ENCODE measurements around the gene LMX1B.

The LMX1B gene

DNA sequence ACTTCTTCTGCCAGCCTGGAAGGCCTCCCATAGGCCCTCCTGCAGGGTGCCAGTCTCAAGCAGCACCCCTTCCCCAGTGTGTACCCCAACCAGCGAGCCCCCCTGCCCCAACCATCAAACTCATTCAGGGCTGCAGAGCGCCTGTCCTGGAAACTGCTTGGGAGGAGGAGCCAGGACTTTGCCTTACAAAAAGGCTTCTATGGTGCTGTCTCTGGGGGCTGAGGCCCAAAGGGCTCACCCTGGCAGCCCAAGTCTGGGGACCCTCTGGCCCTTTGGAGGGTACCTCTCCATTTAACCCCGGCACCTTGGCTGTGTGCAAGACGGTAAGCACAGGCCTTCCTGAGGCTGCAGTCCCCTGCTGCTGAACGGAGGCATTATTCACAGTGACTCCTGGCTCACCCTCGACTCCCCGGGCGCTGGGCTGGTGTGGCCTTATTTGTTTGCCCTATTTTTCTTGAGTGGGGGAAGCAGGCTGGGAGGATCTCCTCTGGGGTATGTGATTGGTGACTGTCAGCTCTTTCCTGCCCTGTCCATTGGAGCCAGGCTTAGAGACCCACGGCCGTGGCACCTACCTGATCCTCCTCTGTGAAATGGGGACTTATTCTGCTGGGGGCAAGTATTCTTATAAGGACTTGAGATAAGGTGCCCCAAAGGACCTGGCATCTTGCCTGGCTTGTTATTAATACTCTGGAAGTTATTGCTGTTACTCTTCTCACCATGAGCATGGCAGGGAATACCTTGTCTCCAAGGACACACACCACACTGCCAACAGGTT, 5.8 kb downstream of the LMX1B start:
- DNase-seq, result no peak

DNA sequence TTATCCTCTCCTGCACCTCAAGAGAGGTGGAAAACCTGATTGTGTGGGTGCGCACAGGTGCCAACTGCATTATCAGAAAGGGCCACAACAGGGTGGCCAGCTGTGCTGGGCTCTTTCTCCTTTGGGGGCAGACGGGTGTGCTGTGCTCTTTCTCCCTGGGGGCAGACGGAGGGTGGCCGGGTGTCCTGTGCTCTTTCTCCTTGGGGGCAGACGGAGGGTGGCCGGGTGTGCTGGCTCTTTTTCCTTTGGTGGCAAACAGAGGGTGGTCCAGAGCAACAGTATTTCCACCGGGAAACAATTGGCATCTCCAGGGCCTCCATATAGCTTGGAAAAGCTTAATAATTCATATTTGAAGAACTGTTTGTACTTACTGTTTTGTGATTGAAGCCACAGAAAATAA, 6.8 kb downstream of the LMX1B start:
- DNase-seq, result no peak

DNA sequence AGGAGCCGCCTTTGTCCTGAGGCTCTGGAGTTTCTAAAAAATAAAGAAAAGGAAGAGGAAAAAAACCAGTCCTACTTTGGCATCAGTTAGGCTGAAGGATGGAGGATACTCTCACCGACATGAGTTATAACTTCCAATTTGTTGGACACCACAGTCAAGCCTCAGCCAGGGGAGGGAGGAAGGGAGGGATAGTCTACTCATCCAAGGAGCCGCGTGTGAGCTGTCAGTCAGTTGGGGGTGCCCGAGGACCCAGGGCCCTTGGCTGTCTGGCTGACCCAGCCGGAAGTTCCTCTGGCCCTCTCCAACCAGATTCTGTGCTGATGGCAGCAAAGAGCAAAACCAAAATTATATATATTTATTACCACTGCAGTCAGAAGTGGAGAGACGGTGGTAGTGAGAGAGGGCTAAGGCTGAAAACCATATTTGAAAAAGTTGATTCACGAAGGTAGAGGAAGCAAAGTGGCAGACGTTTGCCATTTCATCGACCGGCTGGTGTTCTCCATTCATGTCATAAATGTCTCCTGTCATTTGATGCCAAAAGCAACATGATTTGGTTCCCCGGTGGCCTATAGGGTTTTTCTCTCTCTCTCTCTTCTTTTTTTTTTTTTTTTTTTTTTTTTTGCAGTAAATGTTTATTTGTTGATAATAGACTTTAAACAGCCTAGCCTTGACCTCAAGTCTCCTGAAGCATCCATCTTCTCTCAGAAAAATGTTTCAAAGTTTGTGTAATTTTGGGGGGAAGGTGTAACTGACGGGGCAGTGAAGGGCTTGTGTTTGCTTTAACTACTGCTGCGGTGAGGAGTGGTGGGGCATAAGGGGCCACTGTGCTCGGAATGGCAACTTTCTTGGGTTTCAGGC, 7.6 kb downstream of the LMX1B start:
- DNase-seq, result no peak

DNA sequence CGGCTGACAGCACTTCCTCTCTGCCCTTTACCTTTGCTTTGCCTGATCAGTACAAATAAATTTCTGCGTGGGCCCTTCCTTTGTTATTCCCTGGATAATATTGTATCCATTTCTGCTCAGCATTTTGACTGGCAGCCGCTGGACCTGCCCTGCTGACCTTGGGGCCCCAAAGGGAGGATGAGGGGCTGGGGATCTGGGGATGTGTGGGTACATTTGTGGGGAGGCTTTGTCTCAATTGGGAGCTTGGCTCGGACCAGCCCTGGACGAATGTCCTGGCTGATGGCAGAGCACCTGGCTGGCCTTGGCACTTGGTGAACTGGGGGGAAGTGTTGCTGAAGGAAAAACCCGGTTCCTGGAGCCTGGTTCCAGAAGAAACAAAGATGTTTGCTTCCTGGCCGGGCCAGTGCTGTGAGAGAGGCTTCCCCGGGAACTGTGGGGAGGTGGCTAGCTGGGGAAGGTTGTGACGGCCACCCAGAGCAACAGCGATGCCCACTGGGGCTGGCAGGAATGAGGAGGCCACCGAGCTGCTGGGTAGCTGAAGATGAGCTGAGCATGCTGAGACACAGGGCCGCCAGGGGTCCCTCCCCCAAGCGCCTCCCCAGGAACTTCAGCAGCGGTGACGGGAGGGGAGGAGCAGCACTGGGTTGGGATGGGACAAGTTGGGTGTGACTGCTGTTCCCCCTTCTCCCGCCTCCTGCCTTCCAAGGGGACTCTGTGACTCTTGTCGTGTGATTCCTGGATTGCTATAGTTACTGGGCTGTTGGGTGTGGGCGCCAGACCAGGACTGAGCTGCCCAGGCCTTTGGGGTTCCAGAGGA, 8.4 kb downstream of the LMX1B start:
- DNase-seq, result no peak

DNA sequence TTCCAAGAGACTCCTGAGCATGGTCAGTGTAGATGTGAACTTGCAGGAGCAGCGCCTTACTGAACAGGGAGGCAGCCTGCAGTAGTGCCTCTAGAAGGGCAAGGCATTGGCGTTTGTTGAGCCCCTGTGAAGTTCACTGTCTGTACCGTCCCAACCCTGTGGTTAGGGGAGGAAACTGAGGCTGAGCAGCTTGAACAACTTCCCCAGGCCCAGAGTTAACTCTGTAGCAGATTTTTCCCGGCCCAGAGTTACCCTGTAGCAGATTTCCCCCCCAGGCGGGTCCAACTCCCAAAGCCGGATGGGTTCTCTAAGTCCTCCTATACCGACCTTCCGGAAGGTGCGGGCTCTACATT, 9.6 kb downstream of the LMX1B start:
- DNase-seq, result no peak

DNA sequence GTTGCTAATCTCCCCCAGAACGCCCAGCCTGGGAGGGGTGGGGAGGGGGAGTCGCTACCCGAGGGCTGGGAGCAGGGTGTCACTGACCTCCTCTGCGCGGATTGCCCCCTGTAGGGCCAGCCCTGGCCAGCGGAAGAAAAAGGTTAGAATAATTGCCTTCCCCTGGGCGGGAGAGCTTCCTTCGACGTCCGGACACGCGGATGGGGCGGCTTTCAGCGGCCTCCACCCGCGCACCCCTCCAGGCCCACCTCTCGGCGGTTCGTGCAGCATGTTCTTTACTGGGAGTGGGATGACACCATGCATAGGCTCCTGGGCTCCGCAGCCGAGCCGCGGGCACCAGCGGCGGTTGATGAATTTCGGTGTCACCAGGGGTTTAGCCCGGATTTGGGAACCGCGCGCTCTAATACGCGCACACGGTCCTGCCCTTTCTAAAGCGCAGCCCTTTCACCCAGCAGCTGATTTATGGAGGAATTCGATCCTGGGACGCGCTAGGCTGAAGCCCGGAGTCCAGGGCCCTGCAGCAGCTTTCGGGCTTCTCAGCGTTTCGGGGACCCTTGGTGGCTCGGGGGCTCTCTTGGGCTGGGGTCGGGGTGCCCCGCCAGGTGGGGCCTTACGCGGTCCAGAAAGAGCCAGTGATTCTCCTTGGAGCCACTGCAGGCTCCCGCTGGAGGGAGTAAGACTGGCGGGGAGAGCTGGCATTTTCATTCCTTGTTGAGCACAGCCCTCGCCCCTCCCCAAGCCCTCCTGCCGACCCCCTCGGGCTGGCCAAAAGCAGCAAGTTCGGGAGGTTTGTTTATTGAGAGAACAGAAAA, 10.1 kb downstream of the LMX1B start:
- no peak for DNase-seq

DNA sequence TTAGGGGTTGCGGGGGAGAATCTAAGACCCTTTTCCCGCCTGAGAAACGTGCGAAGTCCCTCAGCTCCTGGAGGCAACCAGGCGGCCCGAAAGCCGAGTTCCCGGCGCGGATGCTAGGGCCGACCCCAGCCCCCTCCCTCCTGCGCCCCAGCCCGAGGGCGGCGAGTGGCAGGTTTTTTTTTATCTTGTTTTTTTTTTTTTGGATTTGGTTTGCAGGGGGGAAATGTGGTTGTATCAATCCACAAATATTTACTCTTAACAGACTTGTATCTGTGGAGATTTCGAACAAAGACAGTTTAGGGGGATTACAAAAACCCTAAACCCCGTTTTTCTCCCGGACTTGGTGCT, 10.7 kb downstream of the LMX1B start:
- DNase-seq, result no peak

DNA sequence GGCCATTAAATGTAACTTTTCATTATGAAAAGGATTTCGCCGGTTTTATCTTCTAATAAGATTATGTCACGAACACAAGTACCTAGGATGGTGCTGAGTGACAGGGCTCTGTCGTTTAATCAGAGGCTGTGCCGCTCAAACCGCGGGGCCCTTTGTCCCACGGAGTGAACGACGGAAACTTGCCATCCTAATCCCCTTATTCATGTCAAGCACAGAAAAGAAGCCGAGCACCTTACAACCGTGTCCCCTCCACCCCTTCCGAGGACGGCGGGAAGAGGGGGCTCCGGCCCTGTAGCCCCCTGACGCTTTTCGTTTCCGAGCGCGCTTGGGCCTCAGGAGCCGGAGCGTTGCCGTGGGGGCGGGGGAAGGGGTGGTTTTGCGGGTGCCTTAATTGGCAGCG, 11.2 kb downstream of the LMX1B start:
- no peak for DNase-seq

DNA sequence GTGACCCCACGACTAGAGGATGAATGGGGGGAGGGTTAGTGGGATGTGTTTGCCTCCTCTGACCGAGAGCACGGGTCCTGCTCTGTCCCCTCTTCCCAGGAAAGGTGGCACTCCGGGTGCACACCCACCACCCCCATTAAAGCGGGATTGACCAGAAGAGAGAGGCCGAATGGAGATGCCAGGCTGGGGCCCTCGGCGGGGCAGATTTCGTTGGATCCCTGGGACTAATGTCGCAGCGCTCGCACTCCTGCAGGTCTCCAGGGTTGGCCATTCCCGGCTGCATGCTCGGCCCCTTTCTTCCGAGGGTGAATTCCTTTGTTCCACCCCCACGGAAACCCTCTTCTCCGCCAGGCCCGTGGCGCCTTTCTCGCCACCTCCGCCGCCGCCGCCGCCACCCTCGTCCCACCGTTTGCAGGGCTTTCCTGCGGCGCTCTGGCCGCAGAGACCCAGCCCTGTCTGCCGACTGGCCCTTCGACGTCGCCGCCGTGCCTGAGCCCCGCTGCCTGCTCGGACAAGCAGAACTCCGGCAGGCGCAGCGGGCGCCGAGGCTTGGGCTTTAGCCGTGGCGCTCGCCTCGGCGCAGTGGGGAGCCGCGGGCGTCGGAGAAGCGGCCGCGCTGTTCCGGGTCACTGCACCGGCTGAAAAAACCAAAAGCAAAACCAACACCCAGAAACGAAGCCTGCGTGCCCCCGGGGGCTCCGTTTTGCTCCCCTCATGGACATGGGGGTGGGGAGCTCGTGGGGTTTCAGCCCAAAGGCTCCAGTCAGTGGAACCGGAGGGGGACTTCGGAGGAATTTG, 11.8 kb downstream of the LMX1B start:
- no peak for DNase-seq

DNA sequence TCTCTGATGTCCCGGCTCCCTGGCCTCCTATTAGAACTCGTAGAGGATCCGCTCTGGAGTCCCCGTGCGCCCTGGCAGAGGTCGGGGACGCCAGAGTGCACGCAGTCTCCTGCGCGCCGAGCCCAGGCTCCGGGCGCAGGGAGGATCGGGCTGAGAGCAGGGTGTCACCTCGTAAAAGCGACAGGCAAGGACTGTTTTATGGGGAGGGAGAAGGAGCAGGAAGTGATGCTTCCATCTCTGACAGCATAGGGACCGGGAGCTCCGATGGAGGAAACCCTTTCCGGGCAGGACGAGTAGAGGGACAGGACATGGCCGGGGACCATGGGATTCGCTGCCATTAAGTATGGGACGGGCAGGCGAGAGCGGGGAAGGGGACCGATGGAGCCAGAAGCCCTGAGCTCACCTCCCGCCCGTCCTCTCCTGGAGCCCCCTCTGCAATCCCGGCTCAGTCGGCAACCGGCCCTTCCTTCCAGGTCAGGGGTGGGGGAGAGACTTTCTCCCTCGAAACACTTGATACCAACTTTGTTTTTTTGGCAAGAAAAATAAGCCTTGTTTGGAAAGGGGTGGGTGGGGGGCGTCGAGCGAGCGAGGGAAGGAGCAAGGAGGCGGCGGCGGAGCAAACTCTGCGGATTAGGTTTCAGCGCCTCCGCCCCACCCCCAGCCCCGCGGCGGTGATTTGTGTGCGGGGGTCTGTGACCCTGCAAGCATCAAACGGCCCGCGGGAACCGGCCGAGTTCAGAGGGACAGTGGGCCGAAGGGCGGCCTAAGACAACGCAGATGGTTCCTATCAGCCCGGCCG, 12.6 kb downstream of the LMX1B start:
- DNase-seq, result no peak

DNA sequence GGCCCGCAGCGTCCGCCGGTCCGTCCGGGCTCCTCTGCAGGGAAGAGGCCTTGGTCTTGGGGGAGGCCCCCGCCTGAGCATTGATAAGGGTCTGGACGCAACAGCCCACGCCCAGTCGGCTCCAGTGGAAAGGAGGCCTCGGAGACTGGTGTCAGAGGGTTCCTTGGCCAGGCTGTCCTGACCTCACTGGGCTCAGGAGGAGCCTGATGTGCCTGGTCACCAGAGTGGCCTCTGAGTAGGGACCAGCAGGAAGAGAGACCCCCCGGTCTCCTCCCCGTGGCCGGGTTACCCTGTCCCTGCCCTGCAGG, 13.2 kb downstream of the LMX1B start:
- no peak for DNase-seq

DNA sequence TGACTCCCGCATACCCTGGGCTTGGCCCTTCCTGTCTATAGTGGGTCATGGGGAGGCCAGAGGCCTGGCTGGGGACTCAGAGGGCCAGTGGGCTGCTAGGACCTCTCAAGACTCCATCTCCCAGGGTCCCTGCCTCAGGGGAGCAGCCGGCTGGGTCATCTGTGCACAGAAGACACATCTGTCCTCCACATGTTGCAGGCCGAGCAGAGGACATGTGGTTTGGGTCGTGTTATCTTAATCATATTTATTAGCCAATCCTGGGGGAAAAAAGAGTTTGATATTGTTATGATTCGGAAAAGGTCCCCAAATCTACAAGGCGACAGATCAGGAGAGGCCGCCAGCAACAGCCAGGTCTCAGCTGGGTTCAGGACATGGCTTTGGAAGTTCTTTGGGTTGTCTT, 14.4 kb downstream of the LMX1B start:
- DNase-seq, result no peak

DNA sequence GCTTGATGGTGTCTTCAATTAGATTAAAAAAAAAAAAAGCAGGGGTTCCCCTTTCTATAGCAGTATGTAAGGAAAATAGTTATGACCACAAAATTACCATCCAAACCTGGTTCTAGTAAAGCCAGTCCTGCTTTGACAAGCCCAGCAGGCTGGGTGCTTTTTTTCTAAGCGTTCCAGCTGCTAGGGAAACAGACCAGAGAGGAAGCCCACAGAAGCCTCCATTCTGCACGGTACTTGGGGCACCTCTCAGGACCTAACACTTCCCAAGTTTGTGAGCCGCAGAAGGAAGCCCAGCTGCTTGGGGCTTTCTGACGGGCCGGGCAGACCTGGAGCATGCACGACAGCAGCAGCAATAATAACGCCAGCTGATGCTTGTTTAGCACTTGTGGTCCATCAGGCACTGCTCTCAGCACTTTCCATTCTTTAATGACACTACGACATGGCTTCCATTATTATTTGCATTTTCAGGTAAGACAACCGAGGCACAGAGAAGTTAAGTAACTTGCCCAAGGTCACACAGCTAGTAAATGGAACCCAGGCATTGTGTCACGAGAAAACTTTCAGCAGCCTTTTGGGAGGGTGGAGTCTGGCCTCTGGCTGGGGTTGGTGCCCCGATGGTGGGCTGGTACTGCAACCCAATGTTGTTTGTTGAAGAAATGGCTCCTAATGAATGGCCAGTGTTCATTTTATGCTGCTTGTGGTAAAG, 15.4 kb downstream of the LMX1B start:
- no peak for DNase-seq

DNA sequence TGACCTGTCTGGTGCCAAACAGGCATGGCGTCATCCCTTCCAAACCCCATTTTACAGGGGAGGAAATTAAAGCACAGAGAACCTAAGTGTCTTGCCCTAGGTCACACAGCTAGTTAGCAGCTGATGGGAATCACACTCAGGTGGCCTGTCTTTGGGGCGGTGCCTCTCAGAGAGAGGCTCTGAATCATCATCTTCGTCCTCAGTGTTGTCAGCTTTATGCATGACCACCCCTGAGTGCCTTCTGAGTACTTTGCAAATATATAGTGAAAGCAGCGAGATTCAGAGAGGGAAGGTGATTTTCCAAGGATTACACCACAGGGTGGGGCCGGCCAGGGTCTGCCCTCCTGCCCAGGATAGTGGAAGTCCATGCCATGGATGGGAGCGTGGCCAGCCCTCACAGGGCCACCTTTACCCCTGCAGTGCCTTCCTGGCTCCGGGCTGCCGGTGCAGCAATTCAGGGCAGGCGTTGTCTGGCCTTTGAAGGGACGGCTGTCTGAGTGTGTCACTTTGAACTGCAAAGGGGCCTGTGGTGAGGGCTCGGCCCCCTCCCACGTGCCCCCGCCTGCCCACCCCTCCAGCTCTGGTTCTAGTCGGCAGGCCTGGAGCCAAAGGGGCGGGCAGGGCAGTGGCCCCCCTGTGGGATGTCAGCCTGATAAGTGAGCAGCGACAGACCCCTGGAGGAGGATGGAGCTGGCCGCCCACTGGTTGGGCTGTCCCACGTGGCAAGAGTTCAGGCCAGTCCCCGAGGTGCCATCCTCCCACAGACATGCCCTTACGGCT, 16.9 kb downstream of the LMX1B start:
- DNase-seq, result no peak

DNA sequence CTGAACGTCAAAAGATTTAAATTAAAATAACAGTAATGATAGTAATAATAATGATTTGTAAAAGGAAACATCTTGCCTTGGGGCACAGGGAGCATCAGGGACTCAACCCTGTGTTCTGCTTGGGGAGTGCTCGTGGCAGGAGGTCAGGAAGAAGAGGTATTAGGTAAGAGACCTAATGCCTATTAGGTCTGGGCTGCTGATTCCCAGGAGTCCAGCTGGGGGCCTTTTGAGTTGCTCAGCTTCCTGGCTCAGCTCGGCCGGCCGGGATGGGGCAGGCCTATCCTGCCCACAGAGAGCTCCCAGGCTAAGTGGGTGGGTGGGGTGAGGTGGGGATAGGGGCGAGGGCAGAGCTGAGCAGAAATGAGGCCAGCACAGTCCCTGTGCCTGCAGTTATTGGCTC, 17.5 kb downstream of the LMX1B start:
- no peak for DNase-seq

DNA sequence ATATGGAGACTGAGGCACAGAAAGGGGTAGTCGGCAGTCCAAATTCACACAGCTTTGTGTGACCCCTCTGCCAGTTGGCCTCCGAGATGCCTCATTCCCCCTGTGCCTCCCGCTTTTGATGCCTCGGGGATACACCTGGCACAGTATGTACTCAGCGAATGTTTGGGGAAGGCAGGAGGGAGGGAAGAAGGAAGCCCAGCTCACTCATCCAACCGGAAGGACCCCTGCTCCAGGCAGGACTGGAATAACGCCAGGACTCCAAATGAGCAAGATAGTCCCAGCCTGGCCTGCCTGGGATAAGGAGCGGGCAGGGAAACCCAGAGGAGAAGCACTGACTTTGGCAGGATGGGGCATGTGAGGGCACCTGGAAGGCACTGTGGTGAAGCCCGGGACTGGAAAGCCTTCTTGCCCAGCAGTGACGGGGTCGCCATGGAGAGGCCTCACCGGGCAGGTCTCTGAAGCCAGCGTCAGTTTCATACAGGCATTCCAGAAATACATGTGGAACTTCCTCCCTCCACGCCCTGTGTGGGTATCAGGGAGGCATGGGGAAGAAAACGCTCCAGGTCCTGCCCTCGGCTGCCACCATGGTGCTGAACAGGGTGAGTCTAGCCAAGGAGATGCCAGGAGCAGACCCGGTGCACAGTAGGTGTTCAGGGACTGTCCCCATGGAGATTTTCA, 20.3 kb downstream of the LMX1B start:
- no peak for DNase-seq

DNA sequence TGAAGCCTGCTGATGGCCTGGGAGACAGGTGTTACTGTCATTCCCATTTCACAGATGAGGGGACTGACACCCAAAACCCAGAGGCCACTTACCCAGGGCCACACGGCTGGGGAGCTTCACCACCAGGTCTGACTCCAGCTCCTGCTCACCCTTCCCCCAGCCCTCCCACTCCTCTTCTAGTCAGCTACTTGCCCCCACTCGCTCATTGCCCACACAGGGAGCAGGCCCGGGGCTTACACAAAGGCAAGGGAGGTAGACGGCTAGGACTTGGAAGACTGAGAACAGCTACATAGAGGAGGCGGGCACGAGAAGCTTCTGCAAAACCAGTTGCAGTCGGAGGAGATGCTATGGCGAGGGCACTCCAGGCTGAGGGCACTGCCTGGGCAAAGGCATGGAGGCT, 21.3 kb downstream of the LMX1B start:
- DNase-seq, result no peak

DNA sequence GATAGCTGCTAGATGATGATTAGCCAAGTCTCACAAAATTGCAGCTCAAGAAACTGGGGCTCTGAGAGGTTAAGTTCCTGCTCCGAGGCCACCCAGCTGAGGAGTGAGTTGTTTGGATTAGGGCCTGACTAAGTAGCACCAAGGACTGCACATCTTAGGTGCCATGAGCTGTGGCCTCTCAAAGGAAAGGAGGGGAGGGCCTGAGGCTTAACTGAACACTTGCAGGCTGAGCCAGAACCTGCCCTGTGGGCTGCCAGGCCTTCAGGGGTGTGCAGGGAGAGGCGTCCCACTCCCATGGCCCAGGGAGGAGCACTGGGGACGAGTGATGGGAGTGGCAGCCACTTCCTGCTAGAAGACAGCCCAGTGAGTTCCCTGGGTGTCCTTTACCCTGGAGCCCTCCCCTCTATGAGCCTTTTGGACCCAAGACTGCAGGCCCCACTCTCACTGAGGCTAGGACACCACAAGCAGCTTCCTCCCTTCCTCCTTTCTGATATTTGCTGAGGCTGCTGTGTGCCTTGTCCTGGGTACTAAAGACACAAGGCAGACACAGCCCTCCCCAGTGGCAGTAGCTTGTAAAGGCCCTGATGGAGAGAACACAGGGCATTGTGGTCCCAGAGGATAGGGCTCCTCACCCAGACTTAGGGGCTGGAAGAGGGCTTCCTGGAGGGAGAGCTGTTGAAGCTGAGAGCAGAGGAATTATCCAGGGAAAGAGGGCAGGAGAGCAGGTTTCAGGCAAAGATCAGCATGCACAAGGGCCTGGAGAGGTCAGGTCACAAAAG, 22.1 kb downstream of the LMX1B start:
- no peak for DNase-seq

All from HCEC 1CT (cell line).